OCI-LY1 (cell line): ENCODE results near the gene CRIM1.

Experiments used
- CTCF ChIP-seq: fragments of 200-600 bp; sonication (generic), shearing (Covaris generic); IDR thresholded peaks from 2 replicates; pipeline ENCODE4 v1.5.1; 2017; ENCODE audit warnings: mild to moderate bottlenecking, antibody characterized with exemption, low read length, moderate library complexity, mixed read lengths
- EZH2 ChIP-seq: fragments of 200-600 bp; sonication (generic), shearing (Covaris generic); IDR thresholded peaks from 2 replicates; pipeline ENCODE4 v1.8.0; 2017; ENCODE audit warnings: borderline replicate concordance, mixed run types, mild to moderate bottlenecking, antibody characterized with exemption, low read length, moderate library complexity, mixed read lengths

DNA sequence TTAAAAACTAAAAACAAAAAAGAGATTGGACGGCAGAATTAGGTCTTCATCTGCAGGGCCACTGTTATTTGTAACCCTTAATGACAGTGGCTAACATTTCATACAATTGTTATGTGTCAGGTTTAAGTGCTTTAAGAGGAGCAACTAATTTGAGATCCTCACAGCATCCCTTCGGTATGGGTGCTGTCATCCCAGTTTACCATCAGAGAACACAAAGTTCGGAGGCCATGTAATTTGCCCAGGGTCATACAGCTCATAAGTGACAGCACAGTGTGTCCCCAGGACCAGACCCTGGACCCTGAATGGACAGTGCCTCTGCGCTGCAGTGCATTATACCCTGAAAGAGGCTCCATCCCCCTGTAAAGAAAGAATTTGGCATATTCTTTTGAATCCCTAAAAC, 127.7 kb downstream of the CRIM1 start:
- TF ChIP-seq CTCF, result no peak
- TF ChIP-seq EZH2, result no peak
